SK-N-SH treated with all-trans-retinoic acid at 6 μM for 48 hours (cell line): ENCODE results near the gene CREBBP.

Source experiments
- ATAC-seq: fragments of 200-7000 bp; cut with Tn5 transposase; 3 replicates; pipeline ENCODE4 v1.9.1; 2020; ENCODE audit warnings: mild to moderate bottlenecking, moderate library complexity
- ARNTL ChIP-seq: fragments of 450-650 bp; formaldehyde crosslinking; IDR thresholded peaks from 2 replicates; pipeline ENCODE4 v1.5.0; 2020; ENCODE audit warnings: low read depth, mild to moderate bottlenecking, moderate library complexity, borderline replicate concordance
- BACH2 ChIP-seq: fragments of 250-450 bp; sonication (Bioruptor Pico); IDR thresholded peaks from 2 replicates; pipeline ENCODE4 v1.9.0; 2021; ENCODE audit warnings: mild to moderate bottlenecking, borderline replicate concordance
- CSDC2 ChIP-seq: fragments of 250-450 bp; sonication (Bioruptor Pico); IDR thresholded peaks from 2 replicates; pipeline ENCODE4 v1.5.0; 2020; ENCODE audit warnings: mild to moderate bottlenecking, moderate library complexity
- ESRRG ChIP-seq: fragments of 250-450 bp; sonication (Bioruptor Pico); IDR thresholded peaks from 2 replicates; pipeline ENCODE4 v1.6.1; 2021; ENCODE audit warnings: mild to moderate bottlenecking
- ISL1 ChIP-seq: fragments of 250-450 bp; sonication (Bioruptor Pico); IDR thresholded peaks from 2 replicates; pipeline ENCODE4 v2.1.2; 2022; ENCODE audit warnings: mild to moderate bottlenecking, moderate library complexity
- SNAI2 ChIP-seq: fragments of 250-450 bp; sonication (Bioruptor Pico); IDR thresholded peaks from 2 replicates; pipeline ENCODE4 v1.5.0; 2020; ENCODE audit warnings: mild to moderate bottlenecking, moderate library complexity
- TCF4 ChIP-seq: fragments of 250-450 bp; sonication (Bioruptor Pico); IDR thresholded peaks from 2 replicates; pipeline ENCODE4 v1.8.0; 2021; ENCODE audit warnings: mild to moderate bottlenecking, moderate library complexity, borderline replicate concordance
- TOX ChIP-seq: fragments of 250-450 bp; sonication (Bioruptor Pico); IDR thresholded peaks from 2 replicates; pipeline ENCODE4 v1.8.0; 2021; ENCODE audit warnings: mild to moderate bottlenecking, moderate library complexity, borderline replicate concordance
- ZC3H10 ChIP-seq: fragments of 250-450 bp; sonication (Bioruptor Pico); IDR thresholded peaks from 2 replicates; pipeline ENCODE4 v1.5.1; 2021; ENCODE audit warnings: mild to moderate bottlenecking, moderate library complexity
- ZFP3 ChIP-seq: fragments of 250-450 bp; sonication (Bioruptor Pico); IDR thresholded peaks from 2 replicates; pipeline ENCODE4 v1.5.0; 2020; ENCODE audit warnings: mild to moderate bottlenecking, moderate library complexity
- ZFP30 ChIP-seq: fragments of 450-650 bp; formaldehyde crosslinking; IDR thresholded peaks from 2 replicates; pipeline ENCODE4 v1.5.0; 2022; ENCODE audit warnings: mild to moderate bottlenecking, moderate library complexity
- ZNF70 ChIP-seq: fragments of 450-650 bp; formaldehyde crosslinking; IDR thresholded peaks from 2 replicates; pipeline ENCODE4 v1.5.0; 2020; ENCODE audit warnings: mild to moderate bottlenecking, moderate library complexity
- ZNF8 ChIP-seq: fragments of 450-650 bp; formaldehyde crosslinking; IDR thresholded peaks from 2 replicates; pipeline ENCODE4 v1.5.0; 2020; ENCODE audit warnings: mild to moderate bottlenecking, moderate library complexity
- TF ChIP-seq, protein P1 (sequence below): fragments of 250-450 bp; sonication (Bioruptor Pico); IDR thresholded peaks from 2 replicates; pipeline ENCODE4 v1.5.1; 2020; ENCODE audit warnings: low read depth, mild to moderate bottlenecking, moderate library complexity
- TF ChIP-seq, protein P2 (sequence below): fragments of 250-450 bp; sonication (Bioruptor Pico); IDR thresholded peaks from 2 replicates; pipeline ENCODE4 v1.8.0; 2021; ENCODE audit warnings: low read depth, mild to moderate bottlenecking, moderate library complexity, borderline replicate concordance
- TF ChIP-seq, protein P3 (sequence below): fragments of 250-450 bp; sonication (Bioruptor Pico); IDR thresholded peaks from 2 replicates; pipeline ENCODE4 v1.5.0; 2020; ENCODE audit warnings: mild to moderate bottlenecking, moderate library complexity
- TF ChIP-seq, protein P4 (sequence below): fragments of 250-450 bp; sonication (Bioruptor Pico); IDR thresholded peaks from 2 replicates; pipeline ENCODE4 v1.5.1; 2021; ENCODE audit warnings: mild to moderate bottlenecking, moderate library complexity
- TF ChIP-seq, protein P5 (sequence below): fragments of 250-450 bp; sonication (Bioruptor Pico); IDR thresholded peaks from 2 replicates; pipeline ENCODE4 v1.8.0; 2020; ENCODE audit warnings: mild to moderate bottlenecking, moderate library complexity, borderline replicate concordance

The CREBBP gene

DNA sequence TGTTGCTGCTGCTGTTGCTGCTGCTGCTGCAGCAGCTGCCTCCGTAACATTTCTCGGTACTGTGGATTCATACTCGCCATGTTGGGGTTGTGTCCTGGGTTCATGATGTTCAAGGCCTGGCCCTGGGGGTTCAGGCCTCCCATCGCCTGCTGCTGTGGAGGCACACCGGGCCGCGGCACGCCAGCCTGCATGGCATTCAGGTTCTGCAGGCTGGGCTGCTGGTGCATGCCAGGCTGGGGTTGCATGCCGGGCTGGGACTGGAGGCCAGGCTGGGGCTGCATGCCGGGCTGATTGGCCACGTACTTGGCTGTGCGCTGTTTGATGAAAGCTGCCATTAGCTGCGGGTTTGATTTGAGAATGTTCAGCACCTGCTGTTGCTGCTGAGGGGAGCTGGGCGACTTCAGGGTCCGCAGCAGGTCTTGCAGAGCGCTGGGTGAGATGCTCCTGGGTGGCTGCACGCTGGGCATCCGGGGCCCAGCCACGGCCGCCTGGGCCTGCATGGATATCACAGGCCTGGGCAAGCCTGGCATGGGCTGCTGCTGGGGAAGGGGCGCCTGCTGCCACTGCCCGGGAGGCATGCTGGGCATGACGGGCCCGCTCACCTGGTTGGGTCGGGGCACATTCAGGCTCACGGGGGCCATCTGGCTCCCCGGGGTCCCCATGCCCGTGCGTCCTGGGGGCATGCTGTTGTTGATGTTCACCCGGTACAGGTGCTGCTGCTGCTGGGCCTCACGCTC, 151.9 kb downstream of the CREBBP start:
- TF ChIP-seq, protein P1, sequence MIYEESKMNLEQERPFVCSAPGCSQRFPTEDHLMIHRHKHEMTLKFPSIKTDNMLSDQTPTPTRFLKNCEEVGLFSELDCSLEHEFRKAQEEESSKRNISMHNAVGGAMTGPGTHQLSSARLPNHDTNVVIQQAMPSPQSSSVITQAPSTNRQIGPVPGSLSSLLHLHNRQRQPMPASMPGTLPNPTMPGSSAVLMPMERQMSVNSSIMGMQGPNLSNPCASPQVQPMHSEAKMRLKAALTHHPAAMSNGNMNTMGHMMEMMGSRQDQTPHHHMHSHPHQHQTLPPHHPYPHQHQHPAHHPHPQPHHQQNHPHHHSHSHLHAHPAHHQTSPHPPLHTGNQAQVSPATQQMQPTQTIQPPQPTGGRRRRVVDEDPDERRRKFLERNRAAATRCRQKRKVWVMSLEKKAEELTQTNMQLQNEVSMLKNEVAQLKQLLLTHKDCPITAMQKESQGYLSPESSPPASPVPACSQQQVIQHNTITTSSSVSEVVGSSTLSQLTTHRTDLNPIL: no peak
- TF ChIP-seq BACH2 (CRISPR knock-in tag) (no peak), ARNTL (CRISPR knock-in tag) (no peak), TOX (no peak), ZFP3 (CRISPR knock-in tag) (no peak), ZC3H10 (CRISPR knock-in tag) (no peak), ZFP30 (CRISPR knock-in tag) (no peak), CSDC2 (no peak), ESRRG (CRISPR knock-in tag) (no peak), ZNF8 (CRISPR knock-in tag) (no peak), ISL1 (CRISPR knock-in tag) (no peak), SNAI2 (no peak), TCF4 (no peak)
- TF ChIP-seq, protein P2, sequence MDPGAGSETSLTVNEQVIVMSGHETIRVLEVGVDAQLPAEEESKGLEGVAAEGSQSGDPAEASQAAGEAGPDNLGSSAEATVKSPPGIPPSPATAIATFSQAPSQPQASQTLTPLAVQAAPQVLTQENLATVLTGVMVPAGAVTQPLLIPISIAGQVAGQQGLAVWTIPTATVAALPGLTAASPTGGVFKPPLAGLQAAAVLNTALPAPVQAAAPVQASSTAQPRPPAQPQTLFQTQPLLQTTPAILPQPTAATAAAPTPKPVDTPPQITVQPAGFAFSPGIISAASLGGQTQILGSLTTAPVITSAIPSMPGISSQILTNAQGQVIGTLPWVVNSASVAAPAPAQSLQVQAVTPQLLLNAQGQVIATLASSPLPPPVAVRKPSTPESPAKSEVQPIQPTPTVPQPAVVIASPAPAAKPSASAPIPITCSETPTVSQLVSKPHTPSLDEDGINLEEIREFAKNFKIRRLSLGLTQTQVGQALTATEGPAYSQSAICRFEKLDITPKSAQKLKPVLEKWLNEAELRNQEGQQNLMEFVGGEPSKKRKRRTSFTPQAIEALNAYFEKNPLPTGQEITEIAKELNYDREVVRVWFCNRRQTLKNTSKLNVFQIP (CRISPR knock-in tag): no peak
- TF ChIP-seq, protein P3, sequence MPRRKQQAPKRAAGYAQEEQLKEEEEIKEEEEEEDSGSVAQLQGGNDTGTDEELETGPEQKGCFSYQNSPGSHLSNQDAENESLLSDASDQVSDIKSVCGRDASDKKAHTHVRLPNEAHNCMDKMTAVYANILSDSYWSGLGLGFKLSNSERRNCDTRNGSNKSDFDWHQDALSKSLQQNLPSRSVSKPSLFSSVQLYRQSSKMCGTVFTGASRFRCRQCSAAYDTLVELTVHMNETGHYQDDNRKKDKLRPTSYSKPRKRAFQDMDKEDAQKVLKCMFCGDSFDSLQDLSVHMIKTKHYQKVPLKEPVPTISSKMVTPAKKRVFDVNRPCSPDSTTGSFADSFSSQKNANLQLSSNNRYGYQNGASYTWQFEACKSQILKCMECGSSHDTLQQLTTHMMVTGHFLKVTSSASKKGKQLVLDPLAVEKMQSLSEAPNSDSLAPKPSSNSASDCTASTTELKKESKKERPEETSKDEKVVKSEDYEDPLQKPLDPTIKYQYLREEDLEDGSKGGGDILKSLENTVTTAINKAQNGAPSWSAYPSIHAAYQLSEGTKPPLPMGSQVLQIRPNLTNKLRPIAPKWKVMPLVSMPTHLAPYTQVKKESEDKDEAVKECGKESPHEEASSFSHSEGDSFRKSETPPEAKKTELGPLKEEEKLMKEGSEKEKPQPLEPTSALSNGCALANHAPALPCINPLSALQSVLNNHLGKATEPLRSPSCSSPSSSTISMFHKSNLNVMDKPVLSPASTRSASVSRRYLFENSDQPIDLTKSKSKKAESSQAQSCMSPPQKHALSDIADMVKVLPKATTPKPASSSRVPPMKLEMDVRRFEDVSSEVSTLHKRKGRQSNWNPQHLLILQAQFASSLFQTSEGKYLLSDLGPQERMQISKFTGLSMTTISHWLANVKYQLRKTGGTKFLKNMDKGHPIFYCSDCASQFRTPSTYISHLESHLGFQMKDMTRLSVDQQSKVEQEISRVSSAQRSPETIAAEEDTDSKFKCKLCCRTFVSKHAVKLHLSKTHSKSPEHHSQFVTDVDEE (CRISPR knock-in tag): no peak
- TF ChIP-seq, protein P4, sequence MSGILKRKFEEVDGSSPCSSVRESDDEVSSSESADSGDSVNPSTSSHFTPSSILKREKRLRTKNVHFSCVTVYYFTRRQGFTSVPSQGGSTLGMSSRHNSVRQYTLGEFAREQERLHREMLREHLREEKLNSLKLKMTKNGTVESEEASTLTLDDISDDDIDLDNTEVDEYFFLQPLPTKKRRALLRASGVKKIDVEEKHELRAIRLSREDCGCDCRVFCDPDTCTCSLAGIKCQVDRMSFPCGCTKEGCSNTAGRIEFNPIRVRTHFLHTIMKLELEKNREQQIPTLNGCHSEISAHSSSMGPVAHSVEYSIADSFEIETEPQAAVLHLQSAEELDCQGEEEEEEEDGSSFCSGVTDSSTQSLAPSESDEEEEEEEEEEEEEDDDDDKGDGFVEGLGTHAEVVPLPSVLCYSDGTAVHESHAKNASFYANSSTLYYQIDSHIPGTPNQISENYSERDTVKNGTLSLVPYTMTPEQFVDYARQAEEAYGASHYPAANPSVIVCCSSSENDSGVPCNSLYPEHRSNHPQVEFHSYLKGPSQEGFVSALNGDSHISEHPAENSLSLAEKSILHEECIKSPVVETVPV (CRISPR knock-in tag): no peak
- TF ChIP-seq, protein P5, sequence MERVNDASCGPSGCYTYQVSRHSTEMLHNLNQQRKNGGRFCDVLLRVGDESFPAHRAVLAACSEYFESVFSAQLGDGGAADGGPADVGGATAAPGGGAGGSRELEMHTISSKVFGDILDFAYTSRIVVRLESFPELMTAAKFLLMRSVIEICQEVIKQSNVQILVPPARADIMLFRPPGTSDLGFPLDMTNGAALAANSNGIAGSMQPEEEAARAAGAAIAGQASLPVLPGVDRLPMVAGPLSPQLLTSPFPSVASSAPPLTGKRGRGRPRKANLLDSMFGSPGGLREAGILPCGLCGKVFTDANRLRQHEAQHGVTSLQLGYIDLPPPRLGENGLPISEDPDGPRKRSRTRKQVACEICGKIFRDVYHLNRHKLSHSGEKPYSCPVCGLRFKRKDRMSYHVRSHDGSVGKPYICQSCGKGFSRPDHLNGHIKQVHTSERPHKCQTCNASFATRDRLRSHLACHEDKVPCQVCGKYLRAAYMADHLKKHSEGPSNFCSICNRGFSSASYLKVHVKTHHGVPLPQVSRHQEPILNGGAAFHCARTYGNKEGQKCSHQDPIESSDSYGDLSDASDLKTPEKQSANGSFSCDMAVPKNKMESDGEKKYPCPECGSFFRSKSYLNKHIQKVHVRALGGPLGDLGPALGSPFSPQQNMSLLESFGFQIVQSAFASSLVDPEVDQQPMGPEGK: no peak
- no peak for ATAC-seq

DNA sequence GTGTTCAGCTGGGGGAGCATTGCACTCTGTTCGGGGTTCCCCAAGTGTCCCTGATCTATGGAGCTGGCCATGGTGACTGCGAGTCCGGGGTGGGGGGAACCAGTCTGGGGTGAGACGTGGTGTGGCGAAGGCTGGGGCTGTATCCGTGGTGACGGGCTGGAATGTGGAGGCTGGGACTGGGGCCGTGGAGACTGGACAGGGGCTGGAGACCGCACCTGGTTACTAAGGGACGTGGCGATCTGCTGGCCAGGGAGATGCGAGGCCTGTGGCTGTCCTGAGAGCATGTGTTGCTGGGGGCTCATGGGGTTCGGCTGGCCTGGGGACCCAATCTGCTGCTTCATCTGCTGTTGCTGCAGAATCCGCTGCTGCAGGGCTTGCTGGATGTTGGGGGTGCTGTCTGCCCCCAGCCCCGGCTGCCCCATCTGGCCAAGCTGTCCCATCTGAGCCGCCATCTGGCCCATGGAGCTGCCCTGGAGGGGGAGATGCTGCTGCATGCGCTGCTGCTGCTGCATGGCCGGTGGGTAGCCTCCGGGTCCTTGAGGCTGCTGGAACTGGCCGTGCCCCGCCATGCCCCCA, 152.6 kb downstream of the CREBBP start:
- TF ChIP-seq CSDC2: no peak
- ATAC-seq: no peak

DNA sequence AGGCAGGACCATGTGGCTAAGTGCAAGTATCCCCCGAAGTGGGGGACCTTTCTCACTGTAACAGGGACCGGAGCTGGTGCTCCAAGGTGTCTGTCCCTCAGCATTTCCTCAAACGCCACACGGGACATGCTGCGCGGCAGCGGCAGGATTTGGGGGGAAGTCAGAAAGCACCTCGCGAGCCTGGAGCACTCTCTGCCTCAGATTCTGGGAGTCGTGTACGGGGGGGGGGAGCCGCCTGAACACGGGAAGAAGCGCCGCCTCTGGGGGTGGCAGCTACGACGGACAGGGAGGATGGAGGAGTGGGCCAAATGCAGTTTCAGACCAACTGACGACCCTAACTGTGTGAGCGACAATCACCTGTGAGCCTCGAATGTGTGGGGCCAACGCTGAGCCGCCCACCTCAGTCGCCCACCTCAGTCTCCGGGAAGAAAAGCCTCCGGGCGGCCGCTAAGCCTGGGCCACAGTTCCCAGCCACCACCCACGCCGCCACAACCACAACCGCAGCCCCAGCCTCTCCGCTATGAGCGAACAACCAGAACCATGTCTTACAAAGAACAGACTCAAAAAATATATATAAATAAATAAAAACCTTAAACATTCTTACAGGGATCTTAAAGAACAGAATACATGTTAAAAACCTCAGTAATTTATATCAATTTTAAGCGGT, 154.4 kb downstream of the CREBBP start:
- TF ChIP-seq, protein P5: no peak
- no peak for TF ChIP-seq ZFP3 (CRISPR knock-in tag)
- TF ChIP-seq TCF4: no peak
- no peak for TF ChIP-seq ZNF70 (CRISPR knock-in tag)
- TF ChIP-seq ISL1 (CRISPR knock-in tag): no peak
- no peak for ATAC-seq
